Breast epithelium (tissue), 4 donors: ENCODE results near the gene OBSCN. TPM values are rescaled to one million over a fixed set of nuclear protein-coding genes. Genes with fewer than 3 reads are reported as not detected.

Source experiments
- DNase-seq, 2 donors: peaks; one replicate each; pipeline ENCODE4 v3.0.0-alpha.2; 2019; ENCODE audit warnings: low spot score in 2 of 2
- H3K27ac ChIP-seq, 2 donors: fragments of 200-600 bp; sonication (generic) in 1 of 2; one replicate each; pipeline ENCODE4 v1.5.1; 2016 to 2019; ENCODE audit warnings: mild to moderate bottlenecking in 1 of 2
- H3K27me3 ChIP-seq, 2 donors: fragments of 200-600 bp; sonication (generic) in 1 of 2; one replicate each; pipeline versions ENCODE4 v1.5.1 to v1.6.0; 2017 to 2019; ENCODE audit warnings: control low read depth in 1 of 2, mild to moderate bottlenecking in 1 of 2
- H3K36me3 ChIP-seq: fragments of 200-600 bp; one replicate; pipeline ENCODE4 v1.5.1; 2019
- H3K4me1 ChIP-seq, 2 donors: fragments of 200-600 bp; sonication (generic); one replicate each; pipeline ENCODE4 v1.5.1; 2016 to 2019; ENCODE audit warnings: control low read depth in 1 of 2
- H3K4me3 ChIP-seq, 3 donors: fragments of 200-600 bp; sonication (generic); 1 replicate in 2 of 3; 2 replicates in 1 of 3; pipeline ENCODE4 v1.5.1; 2016 to 2019; ENCODE audit warnings: mild to moderate bottlenecking in 3 of 3, moderate library complexity in 2 of 3
- H3K9me3 ChIP-seq, 2 donors: fragments of 200-600 bp; sonication (generic) in 1 of 2; one replicate each; pipeline ENCODE4 v1.5.1; 2016 to 2019; ENCODE audit warnings: control low read depth in 1 of 2
- POLR2A ChIP-seq: fragments of 450-650 bp; IDR thresholded peaks from one replicate; pipeline ENCODE4 v1.6.1; 2016; ENCODE audit warnings: antibody characterized with exemption, mild to moderate bottlenecking, moderate library complexity
- POLR2AphosphoS5 ChIP-seq, 3 donors: sonication (generic); formaldehyde crosslinking; IDR thresholded peaks; one replicate each; pipeline ENCODE4 v1.6.1; 2017; ENCODE audit warnings: antibody characterized with exemption in 3 of 3
- intact Hi-C: fragments of 100-400 bp; cut with DNase I; formaldehyde crosslinking; loops from one replicate; pipeline ENCODE4 v1.15.1; 2023; ENCODE audit warnings: low total_unique reads
- total RNA-seq, 3 donors: library from RNA; depleted of rRNA; stranded (reverse); fragments of >200 nt; gene quantifications; one replicate each; pipeline ENCODE4 v1.1.0, GENCODE V29; 2016
- TF ChIP-seq, protein P1 (sequence below), 3 donors: fragments of 450-650 bp; IDR thresholded peaks; one replicate each; pipeline ENCODE4 v1.5.1; 2016 to 2017; ENCODE audit warnings: antibody characterized with exemption in 3 of 3, mild to moderate bottlenecking in 3 of 3, moderate library complexity in 3 of 3

OBSCN gene
- total RNA-seq, 3 donors from 2014 or later, result 3.0 to 40.0 (median 27.9) TPM

DNA sequence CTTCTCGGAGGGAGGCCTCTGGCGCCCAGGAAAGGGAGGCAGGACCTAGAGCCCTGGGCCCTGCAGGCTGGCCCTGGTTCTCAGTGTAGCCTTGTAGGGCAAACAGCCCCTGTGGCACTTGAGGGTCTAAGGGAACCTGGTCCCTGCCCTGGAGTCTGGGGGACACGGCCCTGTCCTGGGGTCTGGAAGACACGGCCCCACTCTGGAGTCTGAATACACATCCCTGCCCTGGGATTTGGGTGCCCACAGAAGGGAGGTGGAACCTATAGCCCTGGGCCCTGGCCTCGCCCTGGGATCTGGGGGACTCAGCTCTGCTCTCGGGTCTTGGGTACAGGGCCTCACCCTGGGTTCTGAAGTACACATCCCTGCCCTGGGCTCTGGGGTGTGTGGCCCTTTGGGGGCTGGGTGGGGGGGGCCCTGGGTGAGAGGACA, 97.9 kb downstream of the OBSCN start:
- no peaks in the 10 kb centered on the region for H3K4me1 ChIP-seq
- intact Hi-C loops, result no loop called here
- no peaks in the 10 kb centered on the region for H3K27me3 ChIP-seq
- no peaks in the 10 kb centered on the region for H3K36me3 ChIP-seq
- no peak overlapping the region for H3K4me3 ChIP-seq
- H3K27ac ChIP-seq, result no peak overlapping the region
- peaks cover 21 to 23% of the 10 kb centered on the region in 2 donors for H3K9me3 ChIP-seq
- TF ChIP-seq POLR2AphosphoS5 (IDR thresholded peaks at IDR 0.05) (no peak), POLR2A (no peak)
- TF ChIP-seq, protein P1, sequence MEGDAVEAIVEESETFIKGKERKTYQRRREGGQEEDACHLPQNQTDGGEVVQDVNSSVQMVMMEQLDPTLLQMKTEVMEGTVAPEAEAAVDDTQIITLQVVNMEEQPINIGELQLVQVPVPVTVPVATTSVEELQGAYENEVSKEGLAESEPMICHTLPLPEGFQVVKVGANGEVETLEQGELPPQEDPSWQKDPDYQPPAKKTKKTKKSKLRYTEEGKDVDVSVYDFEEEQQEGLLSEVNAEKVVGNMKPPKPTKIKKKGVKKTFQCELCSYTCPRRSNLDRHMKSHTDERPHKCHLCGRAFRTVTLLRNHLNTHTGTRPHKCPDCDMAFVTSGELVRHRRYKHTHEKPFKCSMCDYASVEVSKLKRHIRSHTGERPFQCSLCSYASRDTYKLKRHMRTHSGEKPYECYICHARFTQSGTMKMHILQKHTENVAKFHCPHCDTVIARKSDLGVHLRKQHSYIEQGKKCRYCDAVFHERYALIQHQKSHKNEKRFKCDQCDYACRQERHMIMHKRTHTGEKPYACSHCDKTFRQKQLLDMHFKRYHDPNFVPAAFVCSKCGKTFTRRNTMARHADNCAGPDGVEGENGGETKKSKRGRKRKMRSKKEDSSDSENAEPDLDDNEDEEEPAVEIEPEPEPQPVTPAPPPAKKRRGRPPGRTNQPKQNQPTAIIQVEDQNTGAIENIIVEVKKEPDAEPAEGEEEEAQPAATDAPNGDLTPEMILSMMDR (IDR thresholded peaks at IDR 0.05), result no peak
- no peak for DNase-seq

- no peaks in the 10 kb centered on the region for H3K27me3 ChIP-seq
- intact Hi-C loops, result no loop called here
- peak in 1 of 2 donors; percentile 38 for DNase-seq
- no peaks in the 10 kb centered on the region for H3K36me3 ChIP-seq
- H3K4me3 ChIP-seq, result no peak overlapping the region
- H3K27ac ChIP-seq, result no peak overlapping the region
- peaks cover 15 to 21% of the 10 kb centered on the region in 2 donors for H3K9me3 ChIP-seq
- TF ChIP-seq, protein P1 (IDR thresholded peaks at IDR 0.05), result no peak
- TF ChIP-seq POLR2A (no peak), POLR2AphosphoS5 (IDR thresholded peaks at IDR 0.05) (no peak)
- H3K4me1 ChIP-seq, result no peaks in the 10 kb centered on the region
Observed at GRCh38 chr1:228306275-228307217, 98.7 kb downstream of the OBSCN start.

DNA sequence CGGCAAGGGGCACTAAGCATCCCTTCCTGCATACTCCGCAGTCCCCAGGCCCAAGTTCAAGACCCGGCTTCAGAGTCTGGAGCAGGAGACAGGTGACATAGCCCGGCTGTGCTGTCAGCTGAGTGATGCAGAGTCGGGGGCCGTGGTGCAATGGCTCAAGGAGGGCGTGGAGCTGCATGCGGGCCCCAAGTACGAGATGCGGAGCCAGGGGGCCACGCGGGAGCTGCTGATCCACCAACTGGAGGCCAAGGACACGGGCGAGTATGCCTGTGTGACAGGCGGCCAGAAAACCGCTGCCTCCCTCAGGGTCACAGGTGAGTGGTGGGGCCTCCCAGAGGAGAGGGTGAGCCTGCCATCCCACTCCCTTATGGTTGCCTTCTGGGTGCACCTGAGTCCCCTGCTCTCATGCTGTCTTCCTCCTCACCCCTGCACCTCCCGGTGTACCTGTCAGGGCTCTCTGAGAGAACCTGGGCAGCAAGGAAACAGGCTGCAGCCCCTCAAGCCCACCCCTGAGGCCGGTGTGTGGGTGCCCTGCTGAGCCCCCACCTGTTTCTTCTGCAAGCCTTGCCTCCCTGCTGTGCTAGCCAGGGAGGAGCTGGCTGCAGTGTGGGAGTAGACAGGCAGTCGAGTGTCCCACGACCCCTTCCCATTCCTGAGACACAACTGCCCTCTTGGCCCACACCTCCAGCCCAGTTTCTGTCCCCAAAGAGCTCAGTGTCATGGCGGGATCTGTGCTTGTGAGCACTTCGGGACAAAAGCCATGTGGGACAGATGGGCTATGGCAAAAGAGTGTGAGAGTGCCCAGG, 99.6 kb downstream of the OBSCN start:
- H3K4me3 ChIP-seq, result no peak overlapping the region
- no peaks in the 10 kb centered on the region for H3K36me3 ChIP-seq
- peaks cover 11 to 18% of the 10 kb centered on the region in 2 donors for H3K9me3 ChIP-seq
- no peak overlapping the region for H3K27ac ChIP-seq
- TF ChIP-seq, protein P1 (IDR thresholded peaks at IDR 0.05), result no peak
- TF ChIP-seq POLR2AphosphoS5 (IDR thresholded peaks at IDR 0.05) (no peak), POLR2A (no peak)
- intact Hi-C loops, result no loop called here
- DNase-seq, result no peak
- no peaks in the 10 kb centered on the region for H3K27me3 ChIP-seq
- no peaks in the 10 kb centered on the region for H3K4me1 ChIP-seq

DNA sequence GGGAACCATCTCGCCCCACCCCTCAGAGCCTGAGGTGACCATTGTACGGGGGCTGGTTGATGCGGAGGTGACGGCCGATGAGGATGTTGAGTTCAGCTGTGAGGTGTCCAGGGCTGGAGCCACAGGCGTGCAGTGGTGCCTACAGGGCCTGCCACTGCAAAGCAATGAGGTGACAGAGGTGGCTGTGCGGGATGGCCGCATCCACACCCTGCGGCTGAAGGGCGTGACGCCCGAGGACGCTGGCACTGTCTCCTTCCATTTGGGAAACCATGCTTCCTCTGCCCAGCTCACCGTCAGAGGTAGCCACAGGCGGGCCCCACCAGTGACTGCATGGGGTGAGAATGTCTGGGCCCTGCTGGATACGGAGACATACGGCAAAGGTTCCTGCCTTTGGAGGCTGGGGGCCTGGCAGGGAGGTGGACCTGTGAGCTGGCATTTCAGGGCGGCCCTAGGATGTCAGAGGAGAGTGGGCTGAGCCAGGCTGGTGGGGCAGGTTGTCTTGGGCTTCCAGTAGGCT, 100.3 kb downstream of the OBSCN start:
- Histone ChIP-seq H3K4me3 (no peak overlapping the region), H3K27ac (no peak overlapping the region), H3K4me1 (no peaks in the 10 kb centered on the region), H3K36me3 (no peaks in the 10 kb centered on the region), H3K9me3 (peaks cover 10 to 18% of the 10 kb centered on the region in 2 donors), H3K27me3 (no peaks in the 10 kb centered on the region)
- intact Hi-C loops, result no loop called here
- peak in 1 of 2 donors; percentile 31 for DNase-seq
- no peak for TF ChIP-seq POLR2A
- TF ChIP-seq, protein P1 (IDR thresholded peaks at IDR 0.05), result no peak
- no peak for TF ChIP-seq POLR2AphosphoS5 (IDR thresholded peaks at IDR 0.05)
